Spinal cord (tissue), 10 donors: ENCODE data around the gene ERBB4. TPM values are rescaled to one million over a fixed set of nuclear protein-coding genes. Genes with fewer than 3 reads are reported as not detected.
"Not testable (repeated sequence)": the region's sequence is repeated elsewhere in the genome, so short reads cannot be mapped to it uniquely, and the experiment has no call there.

Experiments used
- DNase-seq, 6 donors: peaks; one replicate each; pipeline versions ENCODE4 v3.0.0 to v3.0.0-alpha.2; 2013 to 2015; ENCODE audit warnings: low spot score in 6 of 6, low read depth in 4 of 6
- H3K27ac ChIP-seq: one replicate; pipeline ENCODE4 v1.5.1; 2013; ENCODE audit warnings: low read depth, low read length, control low read depth
- H3K27me3 ChIP-seq: one replicate; pipeline ENCODE4 v1.6.1; 2013; ENCODE audit warnings: low read length; ENCODE audit not compliant: control insufficient read depth, insufficient read depth
- H3K36me3 ChIP-seq: one replicate; pipeline ENCODE4 v1.6.1; 2013; ENCODE audit warnings: low read length; ENCODE audit not compliant: control insufficient read depth, insufficient read depth
- H3K4me1 ChIP-seq: one replicate; pipeline ENCODE4 v1.6.1; 2013; ENCODE audit warnings: low read length; ENCODE audit not compliant: control insufficient read depth, insufficient read depth
- H3K4me3 ChIP-seq: one replicate; pipeline ENCODE4 v1.5.1; 2013; ENCODE audit warnings: low read depth, low read length, control low read depth
- H3K9me3 ChIP-seq: one replicate; pipeline ENCODE4 v1.6.1; 2013; ENCODE audit warnings: low read length; ENCODE audit not compliant: control insufficient read depth, insufficient read depth
- WGBS: methylation state at CpG from one replicate; pipeline ENCODE4 v1.1.5; 2013; ENCODE audit warnings: missing lambda C conversion rate; ENCODE audit not compliant: insufficient coverage; 5-methylcytosine and 5-hydroxymethylcytosine counted together
- polyA plus RNA-seq, 2 donors: library from polyadenylated mRNA; unstranded; fragments of 120-200 nt; gene quantifications; one replicate each; pipeline ENCODE4 v1.2.1, GENCODE V29; 2013; ENCODE audit not compliant: insufficient read length in 2 of 2
- total RNA-seq, 2 donors: library from RNA; depleted of rRNA in 1 of 2; stranded (reverse); fragments of 120-200 nt in 1 of 2; fragments of >200 nt in 1 of 2; gene quantifications; one replicate each; pipeline versions ENCODE4 v1.2.3 to v1.2.4, GENCODE V29; 2013 to 2014
- donor health status: healthy.

The ERBB4 gene
- total and polyA plus RNA-seq, 4 donors: 14.4 to 41.7 (median 20.8) TPM

DNA sequence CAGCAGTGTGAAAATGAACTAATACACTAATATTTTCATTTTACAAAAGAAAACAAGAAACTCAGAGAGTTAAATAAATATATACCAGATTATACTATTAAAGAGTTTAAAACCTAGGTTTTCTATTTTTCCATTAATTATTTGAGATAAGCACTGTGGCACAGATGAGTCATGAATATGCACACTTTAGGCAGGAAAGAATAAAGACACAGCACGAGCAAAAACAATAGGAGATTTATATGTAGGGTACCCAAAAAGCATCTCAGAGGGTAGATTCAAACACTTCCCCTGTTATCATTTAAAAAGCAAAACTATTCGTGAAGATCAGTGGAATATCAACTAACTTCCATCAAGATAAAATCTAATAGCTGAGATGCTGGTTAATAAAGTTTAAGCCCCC is 430.6 kb downstream of the ERBB4 start:
- no CpG with 5 or more reads among the region's 2 CpGs for WGBS
- H3K4me3 ChIP-seq: no peak overlapping the region

DNA sequence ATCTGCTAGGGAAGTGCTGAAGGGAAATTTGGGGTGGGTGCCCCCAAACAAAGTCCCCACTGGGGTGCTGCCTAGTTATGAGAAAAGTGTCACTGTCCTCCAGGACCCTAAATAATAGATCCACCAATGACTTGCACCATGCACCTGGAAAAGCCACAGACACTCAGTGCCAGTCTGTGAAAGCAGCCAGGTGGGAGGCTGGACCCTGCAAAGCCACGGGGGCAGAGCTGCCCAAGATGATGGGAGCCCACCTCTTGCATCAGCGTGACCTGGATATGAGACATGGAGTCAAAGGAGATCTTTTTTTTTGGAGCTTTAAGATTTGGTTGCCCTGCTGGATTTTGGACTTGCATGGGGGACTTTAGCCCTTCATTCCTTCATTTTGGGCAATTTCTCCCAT is 431.6 kb downstream of the ERBB4 start:
- Histone ChIP-seq H3K4me1 (no peaks in the 10 kb centered on the region), H3K27ac (no peak overlapping the region), H3K4me3 (no peak overlapping the region), H3K27me3 (no peaks in the 10 kb centered on the region), H3K36me3 (no peaks in the 10 kb centered on the region), H3K9me3 (peaks cover 7% of the 10 kb centered on the region)
- no peak for DNase-seq
- WGBS: 100% methylated on average over 2 of the region's 2 CpGs

More for the DNA sequence above, 430.6 kb downstream of the ERBB4 start:
- Histone ChIP-seq H3K9me3 (peaks cover 7% of the 10 kb centered on the region), H3K4me1 (no peaks in the 10 kb centered on the region), H3K27ac (no peak overlapping the region), H3K36me3 (no peaks in the 10 kb centered on the region), H3K27me3 (no peaks in the 10 kb centered on the region)
- no peak for DNase-seq

DNA sequence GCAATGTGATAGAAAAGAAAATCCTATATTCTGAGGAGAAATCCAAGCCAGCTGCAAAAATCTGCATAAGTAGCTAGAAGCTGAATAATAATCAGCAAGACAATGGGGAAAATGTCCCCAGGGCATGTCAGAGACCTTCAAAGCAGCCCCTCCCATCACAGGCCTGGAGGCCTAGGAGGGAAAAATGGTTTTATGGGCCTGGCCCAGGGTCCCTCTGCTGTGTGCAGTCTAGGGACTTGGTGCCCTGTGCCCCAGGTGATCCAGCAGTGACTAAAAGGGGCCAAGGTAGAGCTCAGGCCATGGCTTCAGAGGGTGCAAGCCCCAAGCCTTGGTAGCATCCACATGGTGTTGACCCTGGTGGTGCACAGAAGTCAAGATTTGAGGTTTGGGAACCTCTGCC is 432.1 kb downstream of the ERBB4 start:
- DNase-seq, H3K36me3 ChIP-seq, H3K4me1 ChIP-seq, H3K9me3 ChIP-seq, H3K4me3 ChIP-seq, H3K27ac ChIP-seq, H3K27me3 ChIP-seq: not testable (repeated sequence)

DNA sequence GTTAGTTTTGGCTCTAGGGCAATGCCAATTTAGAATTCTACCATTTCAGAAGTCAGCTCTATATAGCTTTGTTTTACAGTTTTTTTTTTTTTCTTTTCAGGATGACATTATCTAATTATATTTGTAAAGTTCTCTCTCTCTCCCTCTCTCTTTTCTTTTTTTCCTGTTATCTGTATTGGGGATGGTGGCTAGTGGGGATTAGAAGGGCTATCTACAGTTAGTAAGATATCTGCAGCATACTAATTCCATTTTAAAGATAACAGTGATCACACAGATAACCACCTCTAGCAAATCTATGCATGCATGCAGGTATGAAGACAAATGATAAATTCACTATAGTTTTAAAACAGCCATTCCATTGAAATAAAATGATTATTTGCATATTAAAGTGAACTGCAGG is 438.9 kb downstream of the ERBB4 start:
- DNase-seq: no peak
- Histone ChIP-seq H3K9me3 (no peaks in the 10 kb centered on the region), H3K4me3 (no peak overlapping the region), H3K4me1 (no peaks in the 10 kb centered on the region), H3K36me3 (no peaks in the 10 kb centered on the region), H3K27ac (no peak overlapping the region), H3K27me3 (no peaks in the 10 kb centered on the region)

DNA sequence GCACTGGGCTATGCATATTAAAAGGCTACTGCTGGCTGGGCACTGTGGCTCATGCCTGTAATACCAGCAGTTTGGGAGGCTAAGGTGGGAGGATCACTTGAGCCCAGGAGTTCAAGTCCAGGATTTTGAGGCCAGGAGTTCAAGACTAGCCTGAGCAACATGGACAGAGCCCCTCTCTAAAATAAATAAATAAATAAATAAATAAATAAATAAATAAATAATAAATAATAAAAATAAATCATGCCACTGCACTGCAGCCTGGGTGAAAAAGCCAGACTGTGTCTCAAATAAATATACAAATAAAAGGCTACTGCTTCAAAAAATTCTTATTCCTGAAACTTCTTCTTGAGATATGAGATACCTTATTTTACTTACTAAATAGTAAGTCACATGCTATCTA is 439.6 kb downstream of the ERBB4 start:
- Histone ChIP-seq H3K4me1 (no peaks in the 10 kb centered on the region), H3K36me3 (no peaks in the 10 kb centered on the region), H3K9me3 (no peaks in the 10 kb centered on the region), H3K27ac (no peak overlapping the region), H3K27me3 (no peaks in the 10 kb centered on the region), H3K4me3 (no peak overlapping the region)
- DNase-seq: no peak

DNA sequence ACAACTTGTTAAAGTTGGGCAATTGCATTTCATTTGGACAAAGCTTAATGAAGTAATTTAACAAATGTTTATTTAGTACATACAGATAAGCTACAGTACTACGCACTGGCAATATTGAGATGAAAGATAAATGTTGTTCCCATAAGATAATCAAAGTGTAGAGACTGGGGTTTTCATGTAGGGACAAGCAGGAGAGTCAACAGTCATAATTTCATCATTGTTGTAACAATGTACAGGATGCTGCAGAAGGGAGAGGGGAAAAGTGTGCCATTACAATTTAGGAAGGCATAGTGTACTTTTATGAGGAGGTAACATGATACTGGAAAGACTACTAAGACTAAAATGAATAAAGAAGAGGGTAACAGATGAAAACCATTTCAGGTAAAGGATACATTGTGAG is 441.6 kb downstream of the ERBB4 start:
- no peaks in the 10 kb centered on the region for H3K36me3 ChIP-seq
- no peaks in the 10 kb centered on the region for H3K27me3 ChIP-seq
- no peaks in the 10 kb centered on the region for H3K9me3 ChIP-seq
- no CpG with 5 or more reads among the region's 1 CpG for WGBS
- no peak overlapping the region for H3K27ac ChIP-seq
- H3K4me3 ChIP-seq: no peak overlapping the region
- H3K4me1 ChIP-seq: no peaks in the 10 kb centered on the region
- DNase-seq: no peak

DNA sequence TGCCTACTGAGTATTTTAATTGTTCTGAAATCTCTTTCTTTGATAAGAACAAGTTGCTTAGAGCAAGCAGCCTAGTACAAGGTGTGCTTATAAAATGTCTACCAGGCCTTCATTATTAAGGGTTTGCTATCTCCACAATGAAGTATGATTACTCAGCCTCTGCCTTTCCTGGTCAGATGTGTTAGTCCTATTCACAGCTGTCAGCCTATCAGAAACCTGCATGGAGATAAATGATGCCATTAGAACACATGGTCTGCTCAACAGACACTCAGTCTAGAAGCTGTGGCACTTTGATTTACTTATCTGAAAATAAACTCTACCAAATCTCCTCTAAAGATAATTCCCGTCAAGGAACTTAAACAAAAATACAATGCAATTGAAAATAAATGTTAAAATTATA is 448.7 kb downstream of the ERBB4 start:
- Histone ChIP-seq H3K27ac (no peak overlapping the region), H3K4me1 (no peaks in the 10 kb centered on the region), H3K4me3 (no peak overlapping the region), H3K27me3 (no peaks in the 10 kb centered on the region), H3K36me3 (no peaks in the 10 kb centered on the region), H3K9me3 (no peaks in the 10 kb centered on the region)
- WGBS: no CpG with 5 or more reads among the region's 1 CpG
- peak in 1 of 6 donors; percentile 24 for DNase-seq

DNA sequence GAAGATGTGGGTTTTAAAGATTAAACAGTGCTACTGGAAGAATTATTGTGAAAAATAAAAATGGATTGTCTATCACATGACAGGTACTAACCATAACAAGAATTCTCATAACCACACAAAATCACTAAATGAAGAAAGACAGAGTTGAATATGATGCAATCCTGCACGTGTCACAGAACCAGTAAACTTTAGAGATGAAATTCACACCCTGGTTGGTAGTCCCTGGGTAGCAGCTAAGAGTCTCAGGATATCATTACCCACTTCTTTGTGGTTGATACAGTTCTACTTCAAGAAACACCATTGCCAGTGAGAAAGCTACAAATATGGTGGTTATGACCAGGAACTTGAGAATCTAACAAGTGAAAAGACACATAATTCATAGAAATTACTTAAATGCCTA is 450.2 kb downstream of the ERBB4 start:
- H3K27ac ChIP-seq: no peak overlapping the region
- no peaks in the 10 kb centered on the region for H3K27me3 ChIP-seq
- no peaks in the 10 kb centered on the region for H3K9me3 ChIP-seq
- DNase-seq: no peak
- no peaks in the 10 kb centered on the region for H3K36me3 ChIP-seq
- no peaks in the 10 kb centered on the region for H3K4me1 ChIP-seq
- WGBS: no CpG with 5 or more reads among the region's 1 CpG
- H3K4me3 ChIP-seq: no peak overlapping the region

DNA sequence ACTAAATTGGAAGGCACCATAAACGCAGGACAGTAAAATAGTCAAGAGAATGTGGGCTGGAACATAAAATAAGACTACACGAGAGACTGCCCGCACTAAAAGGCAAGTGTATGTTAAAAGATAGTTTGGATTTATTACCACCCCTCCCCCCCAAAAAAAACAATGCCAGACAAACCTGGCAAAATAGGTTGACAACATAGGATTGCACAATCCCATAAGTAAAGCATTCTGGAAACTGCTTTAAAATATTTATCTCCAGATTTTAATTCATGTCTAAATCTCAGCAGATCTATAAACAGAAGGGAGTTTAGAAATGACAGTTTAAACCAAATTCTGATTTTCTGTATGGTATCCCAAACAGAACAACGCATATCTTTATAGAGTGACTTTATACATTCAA is 455.1 kb downstream of the ERBB4 start:
- Histone ChIP-seq H3K4me3 (no peak overlapping the region), H3K4me1 (no peaks in the 10 kb centered on the region), H3K27me3 (no peaks in the 10 kb centered on the region), H3K27ac (no peak overlapping the region), H3K36me3 (no peaks in the 10 kb centered on the region), H3K9me3 (no peaks in the 10 kb centered on the region)
- WGBS: no CpG with 5 or more reads among the region's 4 CpGs
- no peak for DNase-seq

DNA sequence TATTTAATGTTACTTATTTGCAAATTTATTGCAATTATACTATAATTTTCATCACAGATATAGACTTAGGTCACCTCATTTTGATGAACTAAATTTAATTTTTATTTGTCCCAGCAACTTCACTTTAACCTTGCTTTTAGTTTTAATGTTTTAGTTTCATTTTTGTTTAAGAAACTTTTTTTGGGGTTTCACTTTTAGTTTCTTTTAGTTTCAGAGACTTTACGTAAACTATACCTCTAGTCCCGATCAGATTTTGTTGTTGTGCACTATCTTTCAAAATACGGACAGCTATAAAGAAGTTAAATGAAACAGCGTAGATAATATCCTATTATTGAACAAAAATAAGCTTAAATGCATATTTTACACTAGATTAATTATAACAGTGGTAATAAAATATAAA is 460.5 kb downstream of the ERBB4 start:
- H3K36me3 ChIP-seq: no peaks in the 10 kb centered on the region
- DNase-seq: no peak
- H3K9me3 ChIP-seq: no peaks in the 10 kb centered on the region
- no peak overlapping the region for H3K27ac ChIP-seq
- H3K4me1 ChIP-seq: no peaks in the 10 kb centered on the region
- WGBS: no CpG with 5 or more reads among the region's 4 CpGs
- no peak overlapping the region for H3K4me3 ChIP-seq
- no peaks in the 10 kb centered on the region for H3K27me3 ChIP-seq

DNA sequence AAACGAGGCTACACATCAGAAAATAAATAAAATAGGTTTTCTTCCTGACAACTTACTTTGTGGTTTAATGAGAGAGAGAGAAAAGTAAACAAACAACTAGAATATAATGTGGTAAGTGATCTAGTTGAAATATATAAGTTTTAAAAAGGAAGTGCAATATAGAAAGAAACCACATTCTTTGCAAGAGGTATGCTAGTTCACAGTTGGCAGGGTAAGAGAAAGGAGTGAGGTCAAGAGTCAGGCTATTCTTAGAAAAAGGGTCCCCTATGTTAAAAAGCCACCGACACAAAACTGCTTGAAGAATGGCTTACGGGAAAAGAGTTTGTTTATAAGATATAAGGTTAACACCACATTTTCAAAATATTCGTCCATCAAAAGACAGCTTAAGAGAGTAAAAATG is 462.1 kb downstream of the ERBB4 start:
- Histone ChIP-seq H3K27me3 (no peaks in the 10 kb centered on the region), H3K36me3 (no peaks in the 10 kb centered on the region), H3K4me3 (no peak overlapping the region), H3K4me1 (no peaks in the 10 kb centered on the region), H3K9me3 (no peaks in the 10 kb centered on the region), H3K27ac (no peak overlapping the region)
- no CpG with 5 or more reads among the region's 4 CpGs for WGBS
- DNase-seq: no peak
